ENCODE measurements around the gene UBE2H.
"Not testable (repeated sequence)": the region's sequence is repeated elsewhere in the genome, so short reads cannot be mapped to it uniquely, and the experiment has no call there.

The UBE2H gene

GRCh38 chr7:129843978-129844840, 108.6 kb downstream of the UBE2H start:
- DNase-seq, result no peak

- no peak for DNase-seq
Observed at GRCh38 chr7:129843365-129843898, 109.3 kb downstream of the UBE2H start.

- no peak for DNase-seq
Observed at GRCh38 chr7:129841465-129841864, 111.3 kb downstream of the UBE2H start.

GRCh38 chr7:129840757-129841156, 112.0 kb downstream of the UBE2H start:
- DNase-seq, result no peak

GRCh38 chr7:129836983-129837382, 115.8 kb downstream of the UBE2H start:
- no peak for DNase-seq

- no peak for DNase-seq
Observed at GRCh38 chr7:129835569-129835968, 117.2 kb downstream of the UBE2H start.

GRCh38 chr7:129833353-129833752, 119.4 kb downstream of the UBE2H start:
- not testable (repeated sequence) for DNase-seq

GRCh38 chr7:129832701-129833227, 120.0 kb downstream of the UBE2H start:
- no peak for DNase-seq

- no peak for DNase-seq
Observed at GRCh38 chr7:129832282-129832681, 120.5 kb downstream of the UBE2H start.

- DNase-seq, result no peak
Observed at GRCh38 chr7:129831424-129832058, 121.2 kb downstream of the UBE2H start.

GRCh38 chr7:129830949-129831348, 121.8 kb downstream of the UBE2H start:
- peak; percentile 45 for DNase-seq

GRCh38 chr7:129829737-129830631, 122.8 kb downstream of the UBE2H start:
- DNase-seq, result peak; percentile 74

GRCh38 chr7:129828989-129829736, 123.6 kb downstream of the UBE2H start:
- no peak for DNase-seq

GRCh38 chr7:129828078-129828762, 124.5 kb downstream of the UBE2H start:
- no peak for DNase-seq

GRCh38 chr7:129827467-129827990, 125.2 kb downstream of the UBE2H start:
- DNase-seq, result no peak

- DNase-seq, result not testable (repeated sequence)
Observed at GRCh38 chr7:129826895-129827294, 125.9 kb downstream of the UBE2H start.

- peak; percentile 96 for DNase-seq
Observed at GRCh38 chr7:129825209-129825970, 127.4 kb downstream of the UBE2H start.

- peak; percentile 68 for DNase-seq
Observed at GRCh38 chr7:129824291-129825208, 128.2 kb downstream of the UBE2H start.

- not testable (repeated sequence) for DNase-seq
Observed at GRCh38 chr7:129823143-129823542, 129.6 kb downstream of the UBE2H start.
